SK-N-SH treated with all-trans-retinoic acid at 6 μM for 48 hours (cell line): Measurements from ENCODE around the gene AHI1.

Experiments used
- RARB ChIP-seq: fragments of 250-450 bp; sonication (Bioruptor Pico); IDR thresholded peaks from 2 replicates; pipeline ENCODE4 v1.8.0; 2021; ENCODE audit warnings: mild to moderate bottlenecking, moderate library complexity
- ZNF8 ChIP-seq: fragments of 450-650 bp; formaldehyde crosslinking; IDR thresholded peaks from 2 replicates; pipeline ENCODE4 v1.5.0; 2020; ENCODE audit warnings: mild to moderate bottlenecking, moderate library complexity

GRCh38 chr6:135434095-135434494 is 63.4 kb downstream of the AHI1 start:
- TF ChIP-seq ZNF8 (no peak), RARB (CRISPR knock-in tag) (no peak)
